Esophagus muscularis mucosa (tissue), 4 donors: ENCODE measurements around the gene ZCCHC8. TPM values are rescaled to one million over a fixed set of nuclear protein-coding genes. Genes with fewer than 3 reads are reported as not detected.
A peak's percentile ranks its signal among the peaks of the same experiment; 100 is the strongest.

ENCODE experiments used
- DNase-seq: peaks from one replicate; pipeline ENCODE4 v3.0.0-alpha.2; 2017; ENCODE audit errors: extremely low spot score
- H3K27ac ChIP-seq, 4 donors: fragments of 200-600 bp; sonication (generic); replicated peaks in 1 of 4; 1 replicate in 3 of 4; 2 replicates in 1 of 4; pipeline ENCODE4 v1.5.1; 2016 to 2019; ENCODE audit warnings: mild to moderate bottlenecking in 1 of 4
- H3K27me3 ChIP-seq, 4 donors: fragments of 200-600 bp; sonication (generic); one replicate each; pipeline versions ENCODE4 v1.5.1 to v1.6.0; 2016 to 2019
- H3K36me3 ChIP-seq, 4 donors: fragments of 200-600 bp; sonication (generic); one replicate each; pipeline ENCODE4 v1.5.1; 2016 to 2019
- H3K4me1 ChIP-seq, 4 donors: fragments of 200-600 bp; sonication (generic); one replicate each; pipeline ENCODE4 v1.5.1; 2016 to 2019
- H3K4me3 ChIP-seq, 4 donors: fragments of 200-600 bp; sonication (generic); 1 replicate in 2 of 4; 2 replicates in 2 of 4; pipeline ENCODE4 v1.5.1; 2016 to 2019; ENCODE audit warnings: mild to moderate bottlenecking in 4 of 4, moderate library complexity in 1 of 4
- H3K9me3 ChIP-seq, 4 donors: fragments of 200-600 bp; sonication (generic); 1 replicate in 3 of 4; 2 replicates in 1 of 4; pipeline ENCODE4 v1.5.1; 2016 to 2019
- EP300 ChIP-seq: sonication (generic); formaldehyde crosslinking; IDR thresholded peaks from one replicate; pipeline ENCODE4 v1.6.1; 2017; ENCODE audit warnings: antibody characterized with exemption
- POLR2A ChIP-seq: fragments of 450-650 bp; IDR thresholded peaks from one replicate; pipeline ENCODE4 v1.6.1; 2017; ENCODE audit warnings: antibody characterized with exemption, moderate library complexity, mild to moderate bottlenecking, low read depth
- POLR2AphosphoS5 ChIP-seq, 2 donors: sonication (generic); formaldehyde crosslinking; IDR thresholded peaks; one replicate each; pipeline ENCODE4 v1.6.1; 2017; ENCODE audit warnings: antibody characterized with exemption in 2 of 2
- WGBS: methylation state at CpG from one replicate; pipeline ENCODE4 v1.1.5; 2018; 5-methylcytosine and 5-hydroxymethylcytosine counted together
- intact Hi-C: fragments of 100-400 bp; cut with DNase I; formaldehyde crosslinking; loops from one replicate; pipeline ENCODE4 v1.15.1; 2023
- total RNA-seq, 4 donors: library from RNA; depleted of rRNA; stranded (reverse); fragments of >200 nt; gene quantifications; one replicate each; pipeline versions ENCODE4 v1.1.0 to v1.2.1, GENCODE V29; 2016
- TF ChIP-seq, protein P1 (sequence below), 3 experiments: fragments of 200-600 bp in 2 of 3; fragments of 450-650 bp in 1 of 3; sonication (generic) in 2 of 3; IDR thresholded peaks; one replicate each; pipeline ENCODE4 v1.5.1; 2017 to 2019; ENCODE audit warnings: antibody characterized with exemption in 3 of 3, mild to moderate bottlenecking in 2 of 3, moderate library complexity in 1 of 3

The ZCCHC8 gene
- total RNA-seq, result 10 to 100 TPM; 12.1 to 19.1 (median 14.1) TPM

GRCh38 chr12:122500685-122501488, at the start of gene ZCCHC8:
TSS of gene ZCCHC8 (minus strand) at chr12:122500932. CDS start at chr12:122500840, 92 bp downstream.
- TF ChIP-seq POLR2A (peak; percentile 78), EP300 (no peak), POLR2AphosphoS5 (IDR thresholded peaks at IDR 0.05) (peak; percentile 97 to 98)
- TF ChIP-seq, protein P1, sequence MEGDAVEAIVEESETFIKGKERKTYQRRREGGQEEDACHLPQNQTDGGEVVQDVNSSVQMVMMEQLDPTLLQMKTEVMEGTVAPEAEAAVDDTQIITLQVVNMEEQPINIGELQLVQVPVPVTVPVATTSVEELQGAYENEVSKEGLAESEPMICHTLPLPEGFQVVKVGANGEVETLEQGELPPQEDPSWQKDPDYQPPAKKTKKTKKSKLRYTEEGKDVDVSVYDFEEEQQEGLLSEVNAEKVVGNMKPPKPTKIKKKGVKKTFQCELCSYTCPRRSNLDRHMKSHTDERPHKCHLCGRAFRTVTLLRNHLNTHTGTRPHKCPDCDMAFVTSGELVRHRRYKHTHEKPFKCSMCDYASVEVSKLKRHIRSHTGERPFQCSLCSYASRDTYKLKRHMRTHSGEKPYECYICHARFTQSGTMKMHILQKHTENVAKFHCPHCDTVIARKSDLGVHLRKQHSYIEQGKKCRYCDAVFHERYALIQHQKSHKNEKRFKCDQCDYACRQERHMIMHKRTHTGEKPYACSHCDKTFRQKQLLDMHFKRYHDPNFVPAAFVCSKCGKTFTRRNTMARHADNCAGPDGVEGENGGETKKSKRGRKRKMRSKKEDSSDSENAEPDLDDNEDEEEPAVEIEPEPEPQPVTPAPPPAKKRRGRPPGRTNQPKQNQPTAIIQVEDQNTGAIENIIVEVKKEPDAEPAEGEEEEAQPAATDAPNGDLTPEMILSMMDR (IDR thresholded peaks at IDR 0.05), result peak in 2 of 3 experiments; percentile 8 to 36
- H3K9me3 ChIP-seq, result no peaks in the 10 kb centered on the region
- intact Hi-C loops, result no loop called here
- peak within 1 kb of the TSS; percentile 78 to 86 (median 81) for H3K4me3 ChIP-seq
- H3K36me3 ChIP-seq, result peaks cover 27 to 45% (median 34%) of the 10 kb centered on the region in 4 donors
- no peaks in the 10 kb centered on the region for H3K27me3 ChIP-seq
- peak within 1 kb of the TSS; percentile 96 to 98 (median 98) for H3K27ac ChIP-seq
- 5% methylated on average over 18 of the region's 52 CpGs for WGBS
- peak; percentile 99 for DNase-seq
- peaks cover 20 to 44% (median 40%) of the 10 kb centered on the region in 4 donors for H3K4me1 ChIP-seq

GRCh38 chr12:122547330-122547729, 46.6 kb upstream of the ZCCHC8 start:
- Histone ChIP-seq H3K9me3 (no peaks in the 10 kb centered on the region), H3K4me1 (no peaks in the 10 kb centered on the region), H3K36me3 (peaks cover 18 to 74% (median 29%) of the 10 kb centered on the region in 4 donors), H3K4me3 (no peak overlapping the region), H3K27ac (no peak overlapping the region), H3K27me3 (no peaks in the 10 kb centered on the region)
- 81% methylated on average over 5 of the region's 5 CpGs for WGBS
- intact Hi-C loops, result no loop called here
- DNase-seq, result no peak
- no peak for TF ChIP-seq EP300
- TF ChIP-seq, protein P1 (IDR thresholded peaks at IDR 0.05), result no peak
- no peak for TF ChIP-seq POLR2AphosphoS5 (IDR thresholded peaks at IDR 0.05)
- TF ChIP-seq POLR2A, result no peak

DNA sequence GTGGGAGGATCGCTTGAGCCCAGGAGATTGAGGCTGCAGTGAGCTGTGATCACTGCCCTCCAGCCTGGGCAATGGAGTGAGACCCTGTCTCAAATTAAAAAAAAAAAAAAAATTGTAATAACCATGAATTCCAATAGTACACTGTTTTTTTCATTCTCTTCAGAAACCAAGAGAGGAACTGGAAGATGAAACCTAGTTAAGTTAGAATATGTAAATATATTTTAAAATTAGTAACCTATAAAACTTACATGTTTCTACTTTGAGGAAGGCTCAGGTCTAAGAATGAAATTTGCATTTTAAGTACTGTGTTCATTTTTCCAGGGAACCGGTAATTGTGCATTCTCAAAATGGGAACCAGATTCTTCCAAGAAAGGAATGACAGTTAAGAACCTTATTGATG, 45.1 kb upstream of the ZCCHC8 start:
- no peaks in the 10 kb centered on the region for H3K4me1 ChIP-seq
- TF ChIP-seq POLR2AphosphoS5 (IDR thresholded peaks at IDR 0.05), result no peak
- TF ChIP-seq, protein P1 (IDR thresholded peaks at IDR 0.05), result no peak
- TF ChIP-seq EP300, result no peak
- no peak for TF ChIP-seq POLR2A
- H3K27me3 ChIP-seq, result no peaks in the 10 kb centered on the region
- H3K4me3 ChIP-seq, result no peak overlapping the region
- H3K9me3 ChIP-seq, result no peaks in the 10 kb centered on the region
- 97% methylated on average over 2 of the region's 2 CpGs for WGBS
- peaks cover 14 to 63% (median 23%) of the 10 kb centered on the region in 4 donors for H3K36me3 ChIP-seq
- DNase-seq, result no peak
- intact Hi-C loops, result no loop called here
- no peak overlapping the region for H3K27ac ChIP-seq

DNA sequence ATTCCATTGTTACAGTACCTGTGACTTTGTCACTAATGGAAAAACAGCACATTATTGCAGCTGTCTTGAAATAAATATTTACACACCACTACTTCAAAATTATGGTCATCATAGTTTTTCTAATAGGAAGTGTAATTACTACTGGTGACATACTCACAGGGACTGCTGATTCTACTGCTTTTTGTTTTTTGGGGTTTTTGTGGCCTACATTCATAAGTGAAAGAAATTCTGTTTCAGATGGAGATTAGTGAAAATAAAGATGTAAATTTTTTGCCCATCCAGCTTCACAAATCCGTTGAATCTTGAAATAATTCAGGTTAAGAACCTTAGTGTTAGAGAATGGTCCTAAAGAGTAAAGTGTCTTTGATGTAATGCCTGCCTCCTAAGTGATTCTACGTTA, 43.8 kb upstream of the ZCCHC8 start:
- H3K9me3 ChIP-seq, result no peaks in the 10 kb centered on the region
- no peaks in the 10 kb centered on the region for H3K4me1 ChIP-seq
- peaks cover 11 to 59% (median 21%) of the 10 kb centered on the region in 4 donors for H3K36me3 ChIP-seq
- intact Hi-C loops, result no loop called here
- 94% methylated on average over 2 of the region's 2 CpGs for WGBS
- no peak overlapping the region for H3K27ac ChIP-seq
- DNase-seq, result no peak
- no peaks in the 10 kb centered on the region for H3K27me3 ChIP-seq
- no peak for TF ChIP-seq POLR2AphosphoS5 (IDR thresholded peaks at IDR 0.05)
- TF ChIP-seq EP300, result no peak
- no peak for TF ChIP-seq POLR2A
- TF ChIP-seq, protein P1 (IDR thresholded peaks at IDR 0.05), result no peak
- no peak overlapping the region for H3K4me3 ChIP-seq
